ENCODE measurements around the gene PDGFRB.

PDGFRB gene

DNA sequence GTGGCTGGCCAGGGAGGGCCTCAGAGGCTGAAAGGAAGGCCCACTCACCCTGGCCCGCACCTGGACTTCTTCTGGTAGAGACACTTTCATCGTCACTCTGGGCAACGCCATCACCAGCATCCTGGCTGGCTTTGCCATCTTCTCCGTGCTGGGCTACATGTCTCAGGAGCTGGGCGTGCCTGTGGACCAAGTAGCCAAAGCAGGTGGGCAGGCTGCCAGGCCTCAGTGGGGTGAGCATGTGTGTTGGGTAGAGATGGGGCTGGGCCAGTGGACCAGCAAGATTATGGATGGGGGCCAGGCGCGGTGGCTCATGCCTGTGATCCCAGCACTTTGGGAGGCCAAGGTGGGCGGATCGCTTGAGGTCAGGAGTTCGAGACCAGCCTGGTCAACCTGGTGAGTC is 46.9 kb upstream of the PDGFRB start:
- Histone ChIP-seq H3K27ac (replicated peaks) (no peak overlapping the region), H3K27me3 (ENCODE audit: insufficient read depth, poor library complexity, severe bottlenecking) (no peaks in the 10 kb centered on the region), H3K4me3 (replicated peaks; ENCODE audit: insufficient read depth, low read length) (no peak overlapping the region)
- no peak for DNase-seq (ENCODE audit: low read depth in 1 of 2, low spot score in 1 of 2)
- TF ChIP-seq, protein P1, sequence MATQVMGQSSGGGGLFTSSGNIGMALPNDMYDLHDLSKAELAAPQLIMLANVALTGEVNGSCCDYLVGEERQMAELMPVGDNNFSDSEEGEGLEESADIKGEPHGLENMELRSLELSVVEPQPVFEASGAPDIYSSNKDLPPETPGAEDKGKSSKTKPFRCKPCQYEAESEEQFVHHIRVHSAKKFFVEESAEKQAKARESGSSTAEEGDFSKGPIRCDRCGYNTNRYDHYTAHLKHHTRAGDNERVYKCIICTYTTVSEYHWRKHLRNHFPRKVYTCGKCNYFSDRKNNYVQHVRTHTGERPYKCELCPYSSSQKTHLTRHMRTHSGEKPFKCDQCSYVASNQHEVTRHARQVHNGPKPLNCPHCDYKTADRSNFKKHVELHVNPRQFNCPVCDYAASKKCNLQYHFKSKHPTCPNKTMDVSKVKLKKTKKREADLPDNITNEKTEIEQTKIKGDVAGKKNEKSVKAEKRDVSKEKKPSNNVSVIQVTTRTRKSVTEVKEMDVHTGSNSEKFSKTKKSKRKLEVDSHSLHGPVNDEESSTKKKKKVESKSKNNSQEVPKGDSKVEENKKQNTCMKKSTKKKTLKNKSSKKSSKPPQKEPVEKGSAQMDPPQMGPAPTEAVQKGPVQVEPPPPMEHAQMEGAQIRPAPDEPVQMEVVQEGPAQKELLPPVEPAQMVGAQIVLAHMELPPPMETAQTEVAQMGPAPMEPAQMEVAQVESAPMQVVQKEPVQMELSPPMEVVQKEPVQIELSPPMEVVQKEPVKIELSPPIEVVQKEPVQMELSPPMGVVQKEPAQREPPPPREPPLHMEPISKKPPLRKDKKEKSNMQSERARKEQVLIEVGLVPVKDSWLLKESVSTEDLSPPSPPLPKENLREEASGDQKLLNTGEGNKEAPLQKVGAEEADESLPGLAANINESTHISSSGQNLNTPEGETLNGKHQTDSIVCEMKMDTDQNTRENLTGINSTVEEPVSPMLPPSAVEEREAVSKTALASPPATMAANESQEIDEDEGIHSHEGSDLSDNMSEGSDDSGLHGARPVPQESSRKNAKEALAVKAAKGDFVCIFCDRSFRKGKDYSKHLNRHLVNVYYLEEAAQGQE (IDR thresholded peaks at IDR 0.05; ENCODE audit: insufficient replicate concordance, low read depth), result no peak
- TF ChIP-seq SPI1 (IDR thresholded peaks at IDR 0.05; ENCODE audit: borderline replicate concordance, low read depth) (no peak), POLR2AphosphoS5 (IDR thresholded peaks at IDR 0.05; ENCODE audit: low read depth) (no peak), GABPA (IDR thresholded peaks at IDR 0.05; ENCODE audit: low read depth) (no peak)
- TF ChIP-seq, protein P2, sequence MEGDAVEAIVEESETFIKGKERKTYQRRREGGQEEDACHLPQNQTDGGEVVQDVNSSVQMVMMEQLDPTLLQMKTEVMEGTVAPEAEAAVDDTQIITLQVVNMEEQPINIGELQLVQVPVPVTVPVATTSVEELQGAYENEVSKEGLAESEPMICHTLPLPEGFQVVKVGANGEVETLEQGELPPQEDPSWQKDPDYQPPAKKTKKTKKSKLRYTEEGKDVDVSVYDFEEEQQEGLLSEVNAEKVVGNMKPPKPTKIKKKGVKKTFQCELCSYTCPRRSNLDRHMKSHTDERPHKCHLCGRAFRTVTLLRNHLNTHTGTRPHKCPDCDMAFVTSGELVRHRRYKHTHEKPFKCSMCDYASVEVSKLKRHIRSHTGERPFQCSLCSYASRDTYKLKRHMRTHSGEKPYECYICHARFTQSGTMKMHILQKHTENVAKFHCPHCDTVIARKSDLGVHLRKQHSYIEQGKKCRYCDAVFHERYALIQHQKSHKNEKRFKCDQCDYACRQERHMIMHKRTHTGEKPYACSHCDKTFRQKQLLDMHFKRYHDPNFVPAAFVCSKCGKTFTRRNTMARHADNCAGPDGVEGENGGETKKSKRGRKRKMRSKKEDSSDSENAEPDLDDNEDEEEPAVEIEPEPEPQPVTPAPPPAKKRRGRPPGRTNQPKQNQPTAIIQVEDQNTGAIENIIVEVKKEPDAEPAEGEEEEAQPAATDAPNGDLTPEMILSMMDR (IDR thresholded peaks at IDR 0.05; ENCODE audit: insufficient read depth, low read length), result no peak

DNA sequence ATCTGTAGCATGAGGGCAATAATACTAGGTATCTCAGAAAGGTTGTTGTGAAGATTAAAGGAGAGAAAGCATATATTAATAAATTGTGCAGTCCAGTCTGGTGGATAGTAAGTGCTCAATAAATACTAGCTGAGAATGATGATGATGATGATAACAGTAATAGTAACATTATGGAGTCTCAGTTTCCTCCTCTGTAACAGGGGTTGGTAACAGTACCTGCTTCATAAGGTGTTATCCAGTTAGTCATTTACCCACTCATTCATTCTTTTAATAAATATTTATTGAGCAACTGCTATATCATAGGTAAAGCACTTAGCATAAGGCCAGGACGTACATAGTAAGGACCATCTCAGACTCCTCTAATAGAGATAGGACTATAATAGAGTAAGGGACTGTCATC is 41.8 kb upstream of the PDGFRB start:
- Histone ChIP-seq H3K4me3 (replicated peaks; ENCODE audit: insufficient read depth, low read length) (no peak overlapping the region), H3K27ac (replicated peaks) (no peak overlapping the region), H3K27me3 (ENCODE audit: insufficient read depth, poor library complexity, severe bottlenecking) (peaks cover 2% of the 10 kb centered on the region)
- DNase-seq (ENCODE audit: low read depth in 1 of 2, low spot score in 1 of 2), result no peak
- TF ChIP-seq GABPA (IDR thresholded peaks at IDR 0.05; ENCODE audit: low read depth) (no peak), POLR2AphosphoS5 (IDR thresholded peaks at IDR 0.05; ENCODE audit: low read depth) (no peak), SPI1 (IDR thresholded peaks at IDR 0.05; ENCODE audit: borderline replicate concordance, low read depth) (no peak)
- TF ChIP-seq, protein P2 (IDR thresholded peaks at IDR 0.05; ENCODE audit: insufficient read depth, low read length), result no peak
- TF ChIP-seq, protein P1 (IDR thresholded peaks at IDR 0.05; ENCODE audit: insufficient replicate concordance, low read depth), result no peak

DNA sequence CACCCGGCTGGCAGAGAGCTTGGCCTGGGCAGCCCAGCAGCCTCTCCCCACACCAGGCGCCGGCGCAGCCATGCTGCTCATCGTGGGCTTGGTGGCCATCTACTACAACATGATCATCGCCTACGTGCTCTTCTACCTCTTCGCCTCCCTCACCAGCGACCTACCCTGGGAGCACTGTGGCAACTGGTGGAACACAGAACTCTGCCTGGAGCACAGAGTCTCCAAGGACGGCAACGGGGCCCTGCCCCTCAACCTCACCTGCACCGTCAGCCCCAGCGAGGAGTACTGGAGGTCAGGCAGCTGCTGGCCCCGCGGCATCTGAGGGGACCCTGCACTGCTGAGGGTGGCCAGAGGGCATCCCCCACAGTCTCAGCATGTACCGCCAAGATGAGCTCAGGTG is 41.3 kb upstream of the PDGFRB start:
- Histone ChIP-seq H3K27ac (replicated peaks) (no peak overlapping the region), H3K27me3 (ENCODE audit: insufficient read depth, poor library complexity, severe bottlenecking) (peaks cover 4% of the 10 kb centered on the region), H3K4me3 (replicated peaks; ENCODE audit: insufficient read depth, low read length) (no peak overlapping the region)
- no peak for DNase-seq (ENCODE audit: low read depth in 1 of 2, low spot score in 1 of 2)
- TF ChIP-seq, protein P2 (IDR thresholded peaks at IDR 0.05; ENCODE audit: insufficient read depth, low read length), result no peak
- TF ChIP-seq SPI1 (IDR thresholded peaks at IDR 0.05; ENCODE audit: borderline replicate concordance, low read depth) (no peak), GABPA (IDR thresholded peaks at IDR 0.05; ENCODE audit: low read depth) (no peak), POLR2AphosphoS5 (IDR thresholded peaks at IDR 0.05; ENCODE audit: low read depth) (no peak)
- TF ChIP-seq, protein P1 (IDR thresholded peaks at IDR 0.05; ENCODE audit: insufficient replicate concordance, low read depth), result no peak

All from HL-60 (cell line).